NCI-H146 treated with DMSO at 0.1 percent for 48 hours (cell line): Measurements from ENCODE around the gene STK17B.

Experiments used
- DNase-seq: peaks from one replicate; lab custom pipeline; 2025; ENCODE audit not compliant: unreplicated experiment; lab: John Stamatoyannopoulos, UW

STK17B gene

DNA sequence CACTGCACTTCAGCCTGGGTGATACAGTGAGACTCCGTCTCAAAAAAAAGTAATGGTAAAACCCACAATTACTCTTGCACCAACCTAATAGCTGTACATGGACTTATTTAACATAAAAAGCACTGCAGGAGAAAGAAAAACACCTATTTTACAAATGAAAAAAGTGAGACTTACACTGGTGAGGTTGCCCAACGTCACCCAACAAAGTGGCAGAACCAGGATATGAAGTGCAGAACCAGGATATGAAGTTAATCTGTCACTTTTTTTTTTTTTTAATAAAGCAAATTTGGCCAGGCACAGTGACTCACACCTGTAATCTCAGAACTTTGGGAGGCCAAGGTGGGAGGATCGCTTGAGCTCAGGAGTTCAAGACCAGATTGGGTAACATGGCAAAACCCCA lies 13.5 kb upstream of the STK17B start:
- DNase-seq: no peak

DNA sequence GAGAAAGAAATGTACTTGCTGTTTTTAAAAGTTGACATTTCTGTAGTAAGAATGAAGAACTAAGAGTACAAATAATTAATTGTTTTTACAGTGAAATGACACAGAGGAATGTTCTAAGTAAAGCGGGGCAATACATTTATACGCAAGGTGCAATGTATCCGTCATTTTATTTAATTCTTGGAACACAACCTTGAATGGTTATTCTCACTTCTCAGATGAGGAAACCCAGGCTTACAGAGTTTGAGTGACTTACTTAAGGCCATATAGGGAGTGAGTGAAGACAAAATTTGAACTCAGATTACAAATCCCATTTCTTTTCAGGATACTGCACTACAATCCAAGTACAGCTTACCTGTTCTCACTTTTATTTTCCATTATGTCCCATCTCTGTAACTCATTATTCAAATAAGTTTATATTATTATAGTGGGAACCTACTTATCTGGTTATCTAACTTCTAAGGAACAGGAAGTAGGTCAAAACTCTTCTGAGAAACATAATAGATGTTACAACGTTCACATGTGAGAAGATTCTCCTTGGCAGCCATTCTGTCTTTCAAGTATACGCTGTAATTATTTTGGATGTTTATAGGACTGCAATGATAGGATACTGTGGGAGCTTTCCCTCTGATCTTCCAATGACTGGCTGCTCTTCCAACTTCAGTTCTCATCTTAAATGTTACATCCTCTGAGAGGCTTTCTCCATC lies 12.3 kb upstream of the STK17B start:
- DNase-seq: no peak

DNA sequence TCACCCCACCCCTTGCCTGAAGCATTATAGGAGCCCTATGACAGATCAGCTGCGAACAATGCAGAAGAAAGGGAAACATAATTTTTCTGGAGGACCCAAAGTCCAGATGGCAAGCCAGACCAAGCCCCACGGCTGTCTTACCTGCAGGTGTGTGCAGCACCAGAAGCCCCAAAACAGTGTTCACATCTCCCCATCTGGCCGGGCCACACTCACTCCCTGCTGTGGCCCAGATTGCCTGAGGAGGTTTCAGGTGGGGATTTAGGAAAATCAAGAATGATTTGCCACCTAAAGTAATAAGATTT lies 11.7 kb upstream of the STK17B start:
- no peak for DNase-seq

DNA sequence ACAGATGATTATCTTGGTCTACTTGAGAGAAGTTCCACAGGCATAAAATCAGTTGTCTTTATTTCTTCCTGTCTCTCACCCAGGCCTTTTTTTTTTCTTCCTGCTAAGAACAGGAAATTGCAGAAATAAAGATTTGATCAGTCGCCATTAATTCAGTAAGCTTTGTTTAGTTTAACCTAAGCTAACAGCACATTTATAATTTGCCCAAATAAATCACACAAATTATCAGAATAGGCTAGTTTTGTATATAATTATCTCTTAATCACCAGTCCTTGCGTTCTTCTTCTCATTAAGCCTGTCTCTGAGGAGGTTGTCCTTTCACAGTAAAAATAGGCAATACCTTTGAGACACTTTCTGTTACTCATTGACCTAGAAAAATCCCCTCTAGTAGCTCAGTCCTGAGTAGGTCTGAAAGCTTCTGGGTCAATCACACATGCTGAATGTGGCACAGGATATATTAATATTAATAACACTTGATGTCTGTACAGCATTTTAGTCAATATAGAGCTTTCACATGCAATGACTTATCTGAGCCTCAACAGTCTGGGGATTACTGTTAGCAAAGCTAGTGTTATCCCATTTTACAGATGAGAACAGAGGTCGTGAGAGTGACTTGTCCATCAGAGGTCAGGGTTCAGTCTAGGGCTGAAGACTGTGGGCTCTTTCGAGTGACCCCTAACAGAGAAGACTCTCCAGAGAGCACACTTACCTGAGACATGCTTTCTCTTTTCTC lies 11.2 kb upstream of the STK17B start:
- no peak for DNase-seq

DNA sequence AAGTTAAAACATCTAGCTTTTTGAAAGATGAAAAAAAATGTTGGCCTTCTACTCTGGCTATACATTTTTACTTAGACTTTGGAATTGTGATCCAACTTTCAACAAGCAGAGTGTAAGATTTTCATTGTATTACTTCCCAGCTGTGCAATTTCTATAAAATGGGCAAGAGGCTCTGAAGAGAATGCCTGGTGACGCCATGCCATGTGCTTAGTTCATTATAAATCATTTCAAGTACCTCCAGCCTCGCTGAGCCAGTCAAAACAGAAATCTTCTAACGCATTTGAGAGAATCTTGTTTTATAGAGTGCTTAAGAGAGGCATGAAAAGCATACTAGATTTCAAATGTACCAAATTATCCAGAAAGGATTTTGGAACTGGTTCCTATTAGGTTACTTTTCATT lies 10.1 kb upstream of the STK17B start:
- DNase-seq: no peak

DNA sequence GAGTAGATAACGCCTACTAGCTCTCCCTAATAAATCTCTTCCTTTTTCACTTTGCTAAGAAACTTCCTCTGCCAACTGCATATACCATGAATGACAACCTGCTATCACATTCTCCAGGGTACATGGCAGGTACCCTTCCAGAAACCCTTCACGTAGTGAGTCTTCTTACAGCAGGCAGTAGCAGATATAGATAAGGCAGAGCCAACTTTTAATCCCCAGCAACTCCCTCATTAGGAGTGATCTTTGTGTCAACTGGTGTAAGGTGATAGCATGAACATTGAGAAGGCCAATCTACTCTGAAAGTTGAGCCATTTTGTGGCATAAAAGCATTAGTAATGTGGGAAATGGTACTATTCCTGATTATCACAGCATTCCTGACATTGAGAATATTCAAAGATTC lies 5.7 kb upstream of the STK17B start:
- DNase-seq: no peak

DNA sequence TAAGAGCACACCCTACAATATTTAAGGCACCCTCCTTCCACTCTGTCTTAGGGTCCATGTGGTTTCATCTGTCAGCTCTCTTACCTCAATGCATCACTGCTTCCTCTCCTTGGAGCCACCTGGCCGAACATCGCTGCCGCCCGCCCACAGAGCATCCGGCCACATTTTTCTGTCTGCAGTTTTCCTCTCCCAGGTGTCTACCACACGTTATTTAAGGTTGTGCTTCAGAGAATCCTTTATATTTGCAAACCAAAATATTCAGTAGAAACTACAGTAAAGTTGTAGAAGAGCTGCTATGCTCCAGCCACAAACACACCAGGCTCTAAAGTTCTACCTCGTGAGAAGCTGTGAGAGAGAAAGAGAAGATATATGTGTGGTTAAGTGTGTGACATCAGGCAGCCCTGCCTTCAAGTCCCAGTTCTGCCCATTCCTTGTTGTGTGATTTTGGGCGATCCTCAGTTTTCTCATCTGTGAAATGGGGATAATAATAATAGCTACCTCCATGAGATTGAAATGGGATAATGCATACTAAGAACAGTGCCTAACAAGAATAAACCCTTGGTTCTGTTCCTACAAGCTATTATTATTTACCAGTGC lies 4.9 kb upstream of the STK17B start:
- no peak for DNase-seq

DNA sequence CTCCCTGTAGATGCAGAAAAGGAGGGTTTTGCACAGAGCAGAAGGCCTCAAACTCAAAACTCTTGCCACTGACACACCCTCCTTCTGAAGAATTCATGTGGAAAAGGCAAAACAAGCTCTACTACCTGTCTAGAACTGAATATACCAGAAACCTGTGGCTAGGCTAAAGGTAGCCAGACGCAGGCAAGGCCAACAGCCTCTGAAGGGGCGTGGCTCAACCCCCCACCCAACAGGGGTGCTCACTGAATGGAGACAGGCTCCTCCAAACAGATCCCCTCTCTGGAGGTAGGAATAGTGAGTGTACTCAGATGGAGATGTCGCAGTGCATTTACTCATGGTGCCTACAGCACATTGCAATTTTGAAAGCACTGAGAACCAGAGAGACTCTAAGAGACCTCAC lies 3.0 kb upstream of the STK17B start:
- no peak for DNase-seq

DNA sequence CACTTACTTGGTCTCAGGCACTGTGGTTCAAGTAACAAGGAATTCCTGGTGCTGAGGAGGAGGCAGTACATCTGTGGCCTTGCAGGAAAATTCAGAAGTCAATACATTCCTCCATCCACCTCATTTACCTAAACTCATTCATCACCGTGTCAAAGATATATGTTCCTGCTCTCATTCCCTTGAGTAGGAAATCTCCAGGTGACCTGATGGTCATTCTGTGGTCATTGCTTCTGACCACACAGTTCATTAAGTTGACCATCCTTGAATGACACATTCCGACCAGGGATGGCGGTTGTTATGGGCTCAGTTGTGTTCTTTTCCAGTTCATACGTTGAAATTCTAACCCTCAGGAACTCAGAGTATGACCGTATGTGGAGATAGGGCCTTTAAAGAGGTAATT lies 2.1 kb upstream of the STK17B start:
- DNase-seq: no peak

DNA sequence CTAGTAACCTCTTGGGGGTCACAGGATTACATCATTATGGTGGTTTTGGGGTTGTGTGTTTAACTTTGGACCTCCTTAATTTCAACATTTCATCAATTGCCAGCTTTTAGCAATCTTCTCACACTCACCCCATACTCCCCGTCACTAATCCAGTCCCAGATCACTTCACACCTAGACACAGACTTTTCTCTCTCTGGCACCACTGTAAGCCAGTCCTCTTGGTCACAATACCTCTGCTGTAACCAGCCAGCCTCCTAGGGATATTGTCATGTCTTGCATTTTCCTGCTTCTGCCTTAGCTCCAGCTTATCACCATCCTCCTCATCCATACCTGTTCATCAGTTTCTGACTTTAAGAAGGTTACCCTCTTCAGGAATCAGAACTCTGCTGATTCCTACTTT lies 1.6 kb upstream of the STK17B start:
- DNase-seq: no peak

DNA sequence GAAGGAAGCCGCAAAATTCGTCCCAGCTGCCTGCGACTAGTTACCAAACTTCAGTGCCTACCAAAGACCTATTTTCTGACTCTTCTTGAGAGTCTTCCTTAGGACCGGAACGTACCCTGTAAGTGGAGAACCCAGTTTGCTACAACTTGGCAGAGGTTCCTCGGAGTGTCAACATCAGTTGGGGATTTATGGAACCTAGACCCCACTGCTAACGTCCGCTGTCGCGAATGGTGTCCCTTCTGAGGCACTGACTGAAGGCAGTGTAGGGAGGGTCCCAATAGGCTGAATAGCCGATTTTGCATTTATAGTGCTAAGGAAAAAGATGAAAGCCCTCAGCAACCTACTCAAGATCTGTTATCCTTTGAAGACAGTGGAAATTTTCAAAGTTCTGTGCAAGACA lies 568 bp upstream of the STK17B start:
- DNase-seq: no peak

DNA sequence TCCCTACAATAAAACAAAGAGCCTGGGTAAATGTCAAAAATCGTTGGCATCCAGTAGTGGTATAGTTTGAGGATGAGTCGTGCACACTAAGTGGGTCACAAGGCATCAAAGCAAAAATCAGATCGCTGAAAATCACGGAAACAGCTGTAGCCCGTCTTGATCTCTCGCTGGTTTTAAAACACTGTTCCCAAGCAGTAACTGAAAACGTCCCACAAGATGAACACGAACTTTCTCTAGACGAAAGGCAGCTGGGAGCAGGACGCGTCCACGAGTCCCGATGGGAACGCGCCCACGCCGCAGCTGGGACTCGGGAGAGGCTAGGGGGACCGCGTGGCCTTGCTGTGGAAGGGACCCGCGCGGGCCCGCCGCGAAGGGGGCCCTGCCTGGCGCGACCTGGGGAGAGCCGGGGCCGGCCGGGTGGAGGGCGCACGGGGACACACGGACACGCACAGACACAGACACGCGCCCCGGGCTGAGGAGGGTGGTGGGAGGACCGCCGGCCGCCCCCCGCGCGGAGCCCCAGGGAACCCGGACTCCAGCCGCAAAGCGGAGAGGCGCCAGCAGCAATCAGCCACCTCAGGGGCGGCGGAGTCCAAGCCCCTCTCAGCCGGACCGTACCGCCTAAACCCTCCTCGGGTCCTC lies 651 bp downstream of the STK17B start:
- DNase-seq: no peak

DNA sequence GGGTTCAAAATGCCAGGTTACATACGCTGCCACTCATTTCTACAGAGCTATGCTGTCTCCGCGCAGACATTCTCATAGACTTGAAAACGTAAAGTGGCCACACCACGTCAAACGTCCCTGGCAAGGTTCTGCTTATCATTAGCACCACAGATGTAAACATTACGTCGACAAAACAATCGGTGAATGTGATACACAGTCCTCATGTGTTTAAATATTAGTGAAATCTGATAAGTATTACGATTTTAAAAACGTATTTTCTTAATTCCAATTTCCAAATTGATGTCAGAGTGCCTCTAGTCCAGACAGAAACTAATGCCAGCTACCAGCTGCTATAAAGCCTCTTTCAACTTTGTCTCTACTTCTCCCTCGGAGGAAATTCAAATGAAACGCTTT lies 1.2 kb downstream of the STK17B start:
- peak; percentile 18 for DNase-seq

DNA sequence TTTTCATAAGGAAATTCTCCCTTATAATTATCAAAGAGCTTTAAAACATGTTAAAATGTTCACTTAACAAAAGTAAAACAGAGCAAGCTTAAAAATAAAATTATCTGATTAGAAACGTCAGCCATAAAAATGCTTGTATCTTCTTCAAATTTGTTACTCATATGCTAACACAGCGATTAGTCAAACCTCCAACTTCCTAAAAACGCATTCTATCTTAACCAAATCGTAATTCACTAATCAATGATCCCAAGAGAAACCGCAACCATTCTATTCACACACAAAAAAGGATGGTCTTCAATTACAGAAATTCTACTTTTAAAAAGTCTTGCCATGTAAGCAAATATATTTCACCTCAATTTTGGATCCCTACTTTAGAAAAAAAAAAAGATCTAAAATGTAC lies 1.9 kb downstream of the STK17B start:
- no peak for DNase-seq

DNA sequence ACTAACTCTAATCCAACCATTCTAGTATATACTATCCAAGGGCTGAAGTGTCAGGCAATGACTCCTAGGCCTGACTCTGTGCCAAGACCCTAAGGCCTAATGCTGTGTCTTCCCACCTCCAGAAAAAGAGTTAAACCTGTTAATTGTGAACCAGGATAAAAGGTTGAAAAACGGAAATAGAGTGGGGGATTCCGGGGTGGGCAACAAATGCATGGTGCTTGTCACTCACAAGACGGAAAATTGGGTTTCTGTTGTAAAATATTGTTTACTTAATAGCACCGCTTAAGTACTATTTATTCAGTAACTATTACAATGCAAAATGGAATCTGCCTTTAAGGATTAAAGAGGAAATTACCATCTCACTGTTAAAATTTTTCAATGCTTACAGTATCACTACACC lies 3.2 kb downstream of the STK17B start:
- no peak for DNase-seq

DNA sequence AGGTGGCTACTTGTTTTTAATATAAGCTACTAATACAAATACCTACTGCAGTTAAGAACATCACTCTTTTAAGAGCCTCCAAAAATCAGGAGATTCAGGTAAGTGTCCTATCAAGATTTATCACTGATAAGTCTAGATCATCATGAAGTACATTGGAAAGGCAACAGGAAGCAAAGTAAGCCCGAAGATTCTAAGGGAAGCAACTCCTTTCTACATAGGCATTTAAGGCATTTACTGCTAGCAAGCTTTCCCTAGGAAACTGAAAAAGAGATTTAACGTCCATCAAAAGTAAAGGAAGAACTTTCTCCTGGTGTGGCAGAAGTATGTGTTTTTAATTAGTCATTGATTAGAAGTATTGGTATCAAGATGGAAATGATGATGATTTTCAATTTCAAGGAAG lies 3.7 kb downstream of the STK17B start:
- no peak for DNase-seq

DNA sequence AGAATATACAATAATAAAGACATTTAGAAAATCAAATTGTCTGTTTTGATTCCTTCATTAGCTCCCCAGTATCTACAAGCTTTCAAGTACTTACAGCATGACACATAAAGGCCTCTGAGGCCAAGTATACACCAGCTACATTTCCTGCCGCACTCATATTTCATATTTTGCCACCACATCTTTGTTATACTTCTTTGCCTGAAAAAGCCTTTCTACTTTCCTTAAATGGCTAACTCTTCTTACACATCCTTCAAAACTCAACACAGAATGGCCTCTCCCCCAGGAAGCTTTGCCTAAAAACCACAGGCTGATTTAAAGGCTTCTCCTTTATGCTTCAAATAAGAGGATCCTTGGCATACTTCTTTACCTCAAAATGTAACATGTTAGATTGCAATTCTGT lies 4.5 kb downstream of the STK17B start:
- no peak for DNase-seq

DNA sequence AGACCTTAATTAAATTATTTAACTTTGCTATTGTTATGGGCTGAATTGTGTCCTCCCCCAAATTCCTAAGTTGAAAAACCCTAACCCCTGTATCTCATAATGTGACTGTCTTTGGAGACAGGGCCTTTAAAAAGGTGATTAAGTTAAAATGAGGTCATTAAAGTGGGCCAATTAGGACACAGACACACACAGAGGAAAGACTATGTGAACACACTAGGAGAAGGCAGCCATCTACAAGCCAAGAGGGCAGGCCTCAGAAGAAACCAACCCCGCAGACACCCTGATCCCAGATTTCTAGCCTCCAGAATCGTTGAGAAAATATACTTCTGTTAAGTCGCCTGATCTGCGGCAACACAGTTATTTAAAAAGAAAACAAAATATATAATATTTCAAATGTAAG lies 6.4 kb downstream of the STK17B start:
- no peak for DNase-seq

DNA sequence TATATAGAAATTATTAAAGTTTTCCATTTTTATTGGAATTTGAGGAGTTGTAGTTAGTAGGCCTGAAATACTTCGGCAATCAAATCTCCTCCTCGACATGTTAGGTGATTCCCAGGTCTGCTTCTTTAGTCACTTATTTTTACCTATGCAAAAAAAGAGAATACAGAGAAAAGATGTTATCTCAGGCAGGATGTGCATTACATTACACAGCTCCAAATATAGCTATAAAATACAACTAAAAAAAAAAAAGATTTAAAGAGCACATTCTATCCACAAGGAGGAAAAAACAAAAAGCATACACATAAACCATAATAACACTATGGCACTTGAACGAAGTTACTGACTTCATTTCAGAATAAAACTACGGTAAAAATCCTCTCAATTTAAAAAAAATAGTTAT lies 8.1 kb downstream of the STK17B start:
- no peak for DNase-seq

DNA sequence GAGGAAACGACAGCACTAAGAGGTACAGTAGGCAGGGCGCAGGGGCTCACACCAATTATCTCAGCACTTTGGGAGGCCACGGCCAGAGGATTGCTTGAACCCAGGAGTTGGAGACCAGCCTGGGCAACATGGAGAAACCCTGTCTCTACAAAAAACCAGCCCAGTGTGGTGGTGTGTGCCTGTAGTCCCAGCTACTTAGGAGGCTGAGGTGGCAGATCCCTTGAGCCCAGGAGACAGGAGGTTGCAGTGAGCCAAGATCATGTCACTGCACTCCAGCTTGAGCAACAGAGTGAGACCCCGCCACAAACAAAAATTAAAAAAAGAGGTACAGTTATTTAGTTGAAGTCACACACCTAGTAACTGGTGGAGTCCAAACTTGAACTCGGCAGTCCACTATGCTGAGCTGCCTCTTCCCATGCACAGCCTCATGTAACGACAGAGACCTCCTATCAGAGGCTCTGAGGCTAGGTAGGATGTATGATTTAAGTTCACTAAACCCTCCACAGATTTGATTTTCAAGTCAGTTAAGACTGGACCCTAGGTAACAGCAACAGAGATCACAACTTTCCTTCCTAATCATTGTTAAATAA lies 8.7 kb downstream of the STK17B start:
- no peak for DNase-seq

DNA sequence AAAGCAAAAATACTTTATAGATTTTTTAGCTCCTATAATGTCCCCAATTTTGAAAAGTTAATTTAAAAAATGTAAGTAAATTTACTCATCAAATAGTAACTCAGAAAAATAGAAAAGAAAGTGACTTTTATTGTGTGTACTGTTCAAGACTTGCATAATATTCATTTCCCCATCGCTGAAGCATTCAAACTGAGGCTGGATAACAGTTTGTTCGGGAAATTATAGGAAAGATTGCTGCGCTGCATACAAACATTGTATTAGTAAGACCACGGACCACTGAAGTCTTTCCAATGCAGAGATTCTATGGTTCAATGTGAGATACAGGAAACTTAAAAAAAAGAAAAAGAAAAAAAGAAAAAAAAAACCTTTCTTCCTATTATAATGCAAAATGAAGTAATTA lies 10.4 kb downstream of the STK17B start:
- DNase-seq: no peak

DNA sequence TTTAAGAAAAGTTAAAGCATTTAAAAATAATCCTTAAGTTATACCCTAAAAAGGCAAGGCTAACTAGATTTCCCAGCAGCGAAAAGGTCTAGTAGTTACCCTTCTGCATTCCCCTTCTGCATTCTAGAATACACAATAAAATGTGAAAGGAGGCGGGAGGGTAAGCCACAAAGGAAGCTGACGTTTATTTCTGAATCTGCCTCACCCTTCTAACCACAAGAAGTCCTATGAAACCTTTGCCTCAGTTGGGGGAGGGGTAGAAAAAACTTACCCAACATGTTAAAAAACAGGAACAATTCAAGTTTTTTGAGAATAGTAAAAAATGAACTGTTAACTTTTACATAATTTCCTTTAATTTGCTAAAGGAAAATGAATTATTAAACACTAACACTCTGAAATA lies 11.3 kb downstream of the STK17B start:
- DNase-seq: no peak
